ENCODE data around the gene TPSB2. TPM values are rescaled to one million over a fixed set of nuclear protein-coding genes. Genes with fewer than 3 reads are reported as not detected.

Gene TPSB2
- polyA plus RNA-seq, 1 donor (not counting 4 experiments of a cell fraction or from before 2014, with no cell fraction given): not detected

- DNase-seq (ENCODE audit: low read depth, low spot score): no peak
- no peaks in the 10 kb centered on the region for H3K79me2 ChIP-seq (ENCODE audit: control insufficient read depth, insufficient read depth, low read length)
- H2AFZ ChIP-seq (ENCODE audit: control insufficient read depth, low read length): no peak overlapping the region
- dilution Hi-C loops (cut with MboI; ENCODE audit: extremely low pct_ligation_motif_present, low sequenced_read_pairs): no loop called here
- FAIRE-seq: no peak
- H3K4me2 ChIP-seq (ENCODE audit: control insufficient read depth, extremely low read depth, insufficient read depth, low read depth, low read length): no peak overlapping the region
- no peak overlapping the region for H3K9ac ChIP-seq (ENCODE audit: control insufficient read depth, extremely low read depth, insufficient read depth, low read length)
- peaks cover 23% of the 10 kb centered on the region for H3K27me3 ChIP-seq (ENCODE audit: control insufficient read depth, extremely low read depth, insufficient read depth, low read length)
- TF ChIP-seq, protein P1, sequence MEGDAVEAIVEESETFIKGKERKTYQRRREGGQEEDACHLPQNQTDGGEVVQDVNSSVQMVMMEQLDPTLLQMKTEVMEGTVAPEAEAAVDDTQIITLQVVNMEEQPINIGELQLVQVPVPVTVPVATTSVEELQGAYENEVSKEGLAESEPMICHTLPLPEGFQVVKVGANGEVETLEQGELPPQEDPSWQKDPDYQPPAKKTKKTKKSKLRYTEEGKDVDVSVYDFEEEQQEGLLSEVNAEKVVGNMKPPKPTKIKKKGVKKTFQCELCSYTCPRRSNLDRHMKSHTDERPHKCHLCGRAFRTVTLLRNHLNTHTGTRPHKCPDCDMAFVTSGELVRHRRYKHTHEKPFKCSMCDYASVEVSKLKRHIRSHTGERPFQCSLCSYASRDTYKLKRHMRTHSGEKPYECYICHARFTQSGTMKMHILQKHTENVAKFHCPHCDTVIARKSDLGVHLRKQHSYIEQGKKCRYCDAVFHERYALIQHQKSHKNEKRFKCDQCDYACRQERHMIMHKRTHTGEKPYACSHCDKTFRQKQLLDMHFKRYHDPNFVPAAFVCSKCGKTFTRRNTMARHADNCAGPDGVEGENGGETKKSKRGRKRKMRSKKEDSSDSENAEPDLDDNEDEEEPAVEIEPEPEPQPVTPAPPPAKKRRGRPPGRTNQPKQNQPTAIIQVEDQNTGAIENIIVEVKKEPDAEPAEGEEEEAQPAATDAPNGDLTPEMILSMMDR (optimal IDR thresholded peaks at IDR 0.05 in 1 of 3, IDR thresholded peaks at IDR 0.05 in 1 of 3, conservative IDR thresholded peaks at IDR 0.05 in 1 of 3; ENCODE audit: extremely low read depth in 1 of 3, insufficient read depth in 2 of 3, low read length in 3 of 3): no peak
- no peak for TF ChIP-seq EZH2 (IDR thresholded peaks at IDR 0.05; ENCODE audit: low read length)
- H3K9me3 ChIP-seq (ENCODE audit: control insufficient read depth, low read depth, low read length): peaks cover 4% of the 10 kb centered on the region
- H4K20me1 ChIP-seq (ENCODE audit: control insufficient read depth, extremely low read depth, insufficient read depth, low read length): no peaks in the 10 kb centered on the region
- H3K4me3 ChIP-seq (ENCODE audit: control insufficient read depth in 2 of 3, extremely low read depth in 1 of 3, insufficient read depth in 2 of 3, low read depth in 1 of 3, low read length in 3 of 3): no peak overlapping the region
- no peaks in the 10 kb centered on the region for H3K4me1 ChIP-seq (ENCODE audit: control insufficient read depth, extremely low read depth, insufficient read depth, low read length)
- H3K27ac ChIP-seq (ENCODE audit: control insufficient read depth, insufficient read depth, low read length): no peak overlapping the region
- no peaks in the 10 kb centered on the region for H3K9me1 ChIP-seq (ENCODE audit: control insufficient read depth, extremely low read depth, insufficient read depth, low read length)
- no peaks in the 10 kb centered on the region for H3K36me3 ChIP-seq (ENCODE audit: control insufficient read depth in 2 of 2, extremely low read depth in 1 of 2, insufficient read depth in 2 of 2, low read length in 2 of 2)
Observed at GRCh38 chr16:1202274-1202673, 27.7 kb downstream of the TPSB2 start.

DNA sequence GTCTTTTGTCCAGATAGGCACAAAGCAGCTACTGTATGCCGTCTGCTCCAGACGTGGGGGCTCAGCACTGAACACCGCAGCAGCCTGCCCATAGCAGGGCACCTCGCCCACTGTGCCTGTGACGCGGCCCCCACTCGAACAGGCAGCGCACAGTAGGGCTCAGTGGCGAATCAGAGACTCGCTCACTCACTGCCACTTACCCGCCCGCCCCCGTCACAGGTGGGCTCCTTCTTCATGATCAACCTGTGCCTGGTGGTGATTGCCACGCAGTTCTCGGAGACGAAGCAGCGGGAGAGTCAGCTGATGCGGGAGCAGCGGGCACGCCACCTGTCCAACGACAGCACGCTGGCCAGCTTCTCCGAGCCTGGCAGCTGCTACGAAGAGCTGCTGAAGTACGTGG, 28.5 kb downstream of the TPSB2 start:
- Histone ChIP-seq H3K9me3 (ENCODE audit: control insufficient read depth, low read depth, low read length) (peaks cover 4% of the 10 kb centered on the region), H3K79me2 (ENCODE audit: control insufficient read depth, insufficient read depth, low read length) (no peaks in the 10 kb centered on the region), H3K36me3 (ENCODE audit: control insufficient read depth in 2 of 2, extremely low read depth in 1 of 2, insufficient read depth in 2 of 2, low read length in 2 of 2) (no peaks in the 10 kb centered on the region), H3K4me2 (ENCODE audit: control insufficient read depth, extremely low read depth, insufficient read depth, low read depth, low read length) (no peak overlapping the region), H2AFZ (ENCODE audit: control insufficient read depth, low read length) (no peak overlapping the region), H3K4me1 (ENCODE audit: control insufficient read depth, extremely low read depth, insufficient read depth, low read length) (no peaks in the 10 kb centered on the region), H3K27me3 (ENCODE audit: control insufficient read depth, extremely low read depth, insufficient read depth, low read length) (peaks cover 23% of the 10 kb centered on the region), H4K20me1 (ENCODE audit: control insufficient read depth, extremely low read depth, insufficient read depth, low read length) (no peaks in the 10 kb centered on the region), H3K9ac (ENCODE audit: control insufficient read depth, extremely low read depth, insufficient read depth, low read length) (no peak overlapping the region), H3K4me3 (ENCODE audit: control insufficient read depth in 2 of 3, extremely low read depth in 1 of 3, insufficient read depth in 2 of 3, low read depth in 1 of 3, low read length in 3 of 3) (no peak overlapping the region), H3K27ac (ENCODE audit: control insufficient read depth, insufficient read depth, low read length) (no peak overlapping the region), H3K9me1 (ENCODE audit: control insufficient read depth, extremely low read depth, insufficient read depth, low read length) (no peaks in the 10 kb centered on the region)
- TF ChIP-seq, protein P1 (optimal IDR thresholded peaks at IDR 0.05 in 1 of 3, IDR thresholded peaks at IDR 0.05 in 1 of 3, conservative IDR thresholded peaks at IDR 0.05 in 1 of 3; ENCODE audit: extremely low read depth in 1 of 3, insufficient read depth in 2 of 3, low read length in 3 of 3): no peak
- no peak for TF ChIP-seq EZH2 (IDR thresholded peaks at IDR 0.05; ENCODE audit: low read length)
- FAIRE-seq (no peak), DNase-seq (ENCODE audit: low read depth, low spot score) (no peak)
- dilution Hi-C loops (cut with MboI; ENCODE audit: extremely low pct_ligation_motif_present, low sequenced_read_pairs): no loop called here

All from keratinocyte (primary cell).